T-helper 17 cell (primary cell): ENCODE measurements around the gene SHC2. TPM values are rescaled to one million over a fixed set of nuclear protein-coding genes. Genes with fewer than 3 reads are reported as not detected.
"Not testable (repeated sequence)": the region's sequence is repeated elsewhere in the genome, so short reads cannot be mapped to it uniquely, and the experiment has no call there.

Experiments
- ATAC-seq: fragments of 150-1000 bp; cut with Tn5 transposase; 2 replicates; pipeline ENCODE4 v1.10.0; 2021; ENCODE audit warnings: mild to moderate bottlenecking, moderate library complexity
- DNase-seq, 3 donors: peaks; one replicate each; pipeline versions ENCODE4 v3.0.0 to v3.0.0-alpha.2; 2020 to 2021
- H3K9me3 ChIP-seq: one replicate; pipeline ENCODE4 v1.7.0; 2013; ENCODE audit warnings: low read length, mild to moderate bottlenecking; ENCODE audit not compliant: control insufficient read depth, poor library complexity, severe bottlenecking
- H3K27ac Mint-ChIP-seq: one replicate; pipeline ENCODE4 v1.8.0; 2022; ENCODE audit warnings: mild to moderate bottlenecking, moderate library complexity, mixed read lengths
- H3K27me3 Mint-ChIP-seq: one replicate; pipeline ENCODE4 v1.8.0; 2022; ENCODE audit warnings: mixed read lengths
- H3K36me3 Mint-ChIP-seq: one replicate; pipeline ENCODE4 v1.8.0; 2022; ENCODE audit warnings: low read depth, mixed read lengths
- H3K4me1 Mint-ChIP-seq: one replicate; pipeline ENCODE4 v1.8.0; 2022; ENCODE audit warnings: mild to moderate bottlenecking, mixed read lengths
- H3K4me3 Mint-ChIP-seq: one replicate; pipeline ENCODE4 v1.8.0; 2022; ENCODE audit warnings: mild to moderate bottlenecking, moderate library complexity, mixed read lengths
- total RNA-seq, 4 donors: library from RNA in 2 of 4; stranded (reverse) in 2 of 4; gene quantifications; one replicate each; pipeline ENCODE4 v1.2.3 and lab custom pipeline; 2022 to 2026

SHC2 gene
- total RNA-seq, 2 donors from 2014 or later, result not detected

DNA sequence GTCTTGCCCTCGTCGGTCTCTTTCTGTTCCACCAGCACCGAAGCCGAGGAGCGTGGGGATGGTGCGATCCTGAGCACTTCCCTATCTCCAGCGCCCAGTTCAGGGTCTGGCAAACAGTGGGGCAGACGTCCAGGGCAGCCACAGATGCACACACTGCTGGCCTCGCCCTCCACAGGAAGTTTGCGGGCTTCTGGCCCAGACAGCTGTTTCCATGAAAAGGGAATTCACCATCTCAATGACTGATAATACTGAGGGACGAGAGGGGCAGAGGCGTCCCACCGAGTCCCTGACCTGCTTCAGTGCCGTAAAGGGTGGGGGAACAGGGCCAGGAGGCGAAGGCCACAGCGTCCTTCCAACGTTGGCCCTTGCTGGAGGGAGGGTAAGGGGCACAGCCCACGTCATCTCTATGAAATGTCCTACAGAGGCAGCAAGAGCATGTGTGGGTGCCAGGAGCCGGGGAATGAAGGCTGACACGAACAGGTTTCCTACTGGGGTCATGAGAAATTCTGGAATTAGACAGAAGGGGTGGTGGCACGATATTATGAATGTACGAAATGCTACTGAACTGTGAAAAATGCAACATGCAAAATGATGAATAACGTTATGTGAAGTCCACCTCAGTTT lies 19.5 kb downstream of the SHC2 start:
- no peak for ATAC-seq
- H3K27ac Mint-ChIP-seq, result no peak overlapping the region
- DNase-seq, result no peak

DNA sequence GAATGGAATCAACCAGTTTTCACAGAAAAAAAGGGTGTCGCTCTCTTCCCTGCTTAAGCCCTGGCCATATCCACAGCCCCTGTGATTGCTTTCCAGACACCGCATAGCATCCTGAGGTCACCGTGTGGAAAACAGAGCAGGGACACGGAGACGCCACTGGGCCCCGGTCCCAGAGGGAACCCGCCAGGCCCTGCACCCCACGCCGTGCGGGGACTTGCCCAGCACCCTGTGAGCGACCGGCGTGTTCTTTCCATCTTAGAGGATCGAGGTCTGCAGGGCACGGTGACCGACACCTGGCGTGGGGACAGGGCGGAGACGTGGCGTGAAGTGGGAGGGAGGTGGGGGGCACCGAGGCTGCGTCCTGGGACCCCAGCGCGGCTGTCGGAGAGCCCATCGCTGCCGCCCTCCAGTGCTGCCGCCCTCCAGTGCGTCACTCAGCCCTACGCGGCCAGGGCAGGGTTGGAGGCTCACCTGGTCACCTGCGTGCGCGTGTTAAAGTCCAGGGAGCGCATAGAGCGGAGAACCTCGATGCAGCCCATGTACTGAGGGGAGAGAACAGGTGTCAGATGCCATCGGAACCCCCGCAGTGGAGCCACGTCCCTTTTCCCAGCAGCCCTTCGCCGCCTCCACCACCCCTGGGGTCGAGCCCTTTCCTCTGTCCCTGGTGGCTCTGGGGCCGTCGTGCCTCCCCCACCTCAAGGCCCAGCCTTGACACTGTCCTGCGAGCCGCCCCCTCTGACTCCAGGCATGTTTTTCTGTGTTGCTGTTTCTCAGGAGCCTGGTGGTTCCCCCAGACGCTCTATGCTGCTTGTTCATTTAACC lies 20.2 kb downstream of the SHC2 start:
- no peaks in the 10 kb centered on the region for H3K36me3 Mint-ChIP-seq
- no peaks in the 10 kb centered on the region for H3K9me3 ChIP-seq
- peaks cover 21% of the 10 kb centered on the region for H3K27me3 Mint-ChIP-seq
- DNase-seq, result no peak
- H3K4me3 Mint-ChIP-seq, result no peak overlapping the region
- no peak overlapping the region for H3K27ac Mint-ChIP-seq
- ATAC-seq, result no peak
- no peaks in the 10 kb centered on the region for H3K4me1 Mint-ChIP-seq

More for the DNA sequence above, 19.5 kb downstream of the SHC2 start:
- Mint-ChIP-seq H3K36me3 (no peaks in the 10 kb centered on the region), H3K27me3 (peaks cover 21% of the 10 kb centered on the region), H3K4me3 (no peak overlapping the region), H3K4me1 (no peaks in the 10 kb centered on the region)
- no peaks in the 10 kb centered on the region for H3K9me3 ChIP-seq

- DNase-seq, result no peak
- Mint-ChIP-seq H3K36me3 (no peaks in the 10 kb centered on the region), H3K4me1 (no peaks in the 10 kb centered on the region)
Measured at GRCh38 chr19:439167-439900, 21.5 kb downstream of the SHC2 start.

GRCh38 chr19:438416-438958 lies 22.3 kb downstream of the SHC2 start:
- no peaks in the 10 kb centered on the region for H3K9me3 ChIP-seq
- peaks cover 21% of the 10 kb centered on the region for H3K27me3 Mint-ChIP-seq

More at GRCh38 chr19:439167-439900, 21.5 kb downstream of the SHC2 start:
- H3K27ac Mint-ChIP-seq, result no peak overlapping the region
- peaks cover 21% of the 10 kb centered on the region for H3K27me3 Mint-ChIP-seq
- H3K9me3 ChIP-seq, result no peaks in the 10 kb centered on the region
- peak overlapping the region; percentile 19 for H3K4me3 Mint-ChIP-seq
- no peak for ATAC-seq

DNA sequence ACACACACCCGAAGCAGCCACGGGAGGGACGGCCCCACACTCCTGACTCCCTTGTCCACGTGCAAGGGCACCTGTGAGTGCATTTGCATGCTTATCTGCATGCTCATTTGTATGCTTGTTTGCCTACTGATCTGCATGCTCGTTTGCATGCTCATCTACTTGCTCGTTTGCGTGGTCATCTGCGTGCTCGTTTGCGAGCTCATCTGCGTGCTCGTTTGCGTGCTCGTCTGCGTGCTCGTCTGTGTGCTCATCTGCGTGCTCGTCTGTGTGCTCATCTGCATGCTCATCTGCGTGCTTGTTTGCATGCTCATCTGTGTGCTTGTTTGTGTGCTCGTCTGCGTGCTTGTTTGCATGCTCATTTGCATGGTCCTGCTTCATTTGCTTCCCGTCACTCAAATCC lies 23.8 kb downstream of the SHC2 start:
- Mint-ChIP-seq H3K27ac (no peak overlapping the region), H3K4me1 (no peaks in the 10 kb centered on the region), H3K4me3 (no peak overlapping the region), H3K36me3 (no peaks in the 10 kb centered on the region), H3K27me3 (peaks cover 21% of the 10 kb centered on the region)
- DNase-seq (no peak), ATAC-seq (no peak)
- H3K9me3 ChIP-seq, result no peaks in the 10 kb centered on the region

More at GRCh38 chr19:438416-438958, 22.3 kb downstream of the SHC2 start:
- H3K4me3 Mint-ChIP-seq, result no peak overlapping the region
- DNase-seq (no peak), ATAC-seq (no peak)
- no peaks in the 10 kb centered on the region for H3K36me3 Mint-ChIP-seq
- no peak overlapping the region for H3K27ac Mint-ChIP-seq
- H3K4me1 Mint-ChIP-seq, result no peaks in the 10 kb centered on the region

DNA sequence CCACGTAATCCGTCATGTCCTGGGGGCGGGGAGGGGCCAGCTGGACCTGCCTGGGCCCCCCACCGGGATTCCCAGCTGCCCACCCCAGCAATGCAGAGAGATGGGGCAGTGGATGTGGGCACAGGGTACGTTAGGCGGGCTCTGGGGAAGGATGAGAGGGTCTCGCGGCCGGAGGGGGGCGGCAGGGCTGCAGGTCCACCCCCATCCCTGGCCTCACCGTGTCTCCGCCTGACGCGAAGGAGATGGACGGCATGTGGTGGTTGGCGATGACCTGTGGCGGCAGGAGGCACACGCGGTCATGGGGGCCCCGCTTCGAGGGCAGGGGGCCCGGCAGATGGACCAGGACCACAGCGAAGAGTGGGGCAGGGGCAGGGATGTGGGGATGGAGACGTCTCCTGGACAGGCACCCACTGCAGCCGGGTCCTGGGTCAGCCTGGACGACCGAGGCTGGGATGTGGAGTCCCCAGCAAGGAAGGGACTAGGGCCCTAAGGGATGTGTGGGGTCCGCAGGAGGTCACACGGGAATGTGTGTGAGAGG lies 24.4 kb downstream of the SHC2 start:
- Mint-ChIP-seq H3K4me1 (no peaks in the 10 kb centered on the region), H3K36me3 (no peaks in the 10 kb centered on the region), H3K27ac (no peak overlapping the region), H3K27me3 (peaks cover 21% of the 10 kb centered on the region), H3K4me3 (no peak overlapping the region)
- ATAC-seq (no peak), DNase-seq (no peak)
- H3K9me3 ChIP-seq, result no peaks in the 10 kb centered on the region

DNA sequence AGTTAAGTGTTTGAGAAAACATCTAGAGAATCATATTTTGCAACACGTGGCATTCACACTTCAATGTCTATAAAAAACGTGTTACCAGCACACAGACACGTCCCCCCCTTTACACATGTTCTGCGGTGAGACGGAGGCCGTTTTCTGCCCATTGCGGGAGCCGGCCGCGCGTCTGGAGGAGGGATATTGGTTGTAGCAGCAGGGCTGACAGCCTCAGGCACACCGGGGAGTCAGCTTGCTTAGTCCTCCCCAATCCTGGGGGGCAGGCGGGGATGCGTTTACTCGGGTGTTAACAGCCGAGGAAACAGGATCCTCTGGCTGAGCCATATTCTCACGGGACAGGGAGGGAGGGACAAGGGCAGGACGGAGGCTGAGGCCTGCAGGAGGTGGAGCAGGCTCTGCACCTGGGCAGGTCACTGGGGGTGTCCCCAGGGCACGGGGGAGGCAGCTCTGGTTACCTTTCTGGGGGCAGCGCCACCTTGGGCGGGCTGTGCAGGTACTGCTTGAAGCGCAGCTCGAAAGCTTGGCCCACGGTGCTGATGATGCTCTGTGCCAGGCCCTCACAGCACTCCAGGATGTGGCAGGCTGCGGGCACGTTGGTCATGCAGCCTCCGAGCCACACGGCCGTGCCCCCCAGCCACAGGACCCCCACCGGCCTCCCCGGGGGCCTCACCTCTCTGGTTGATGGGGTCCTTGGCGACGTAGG lies 25.0 kb downstream of the SHC2 start:
- DNase-seq (no peak), ATAC-seq (no peak)
- no peaks in the 10 kb centered on the region for H3K4me1 Mint-ChIP-seq
- H3K27ac Mint-ChIP-seq, result no peak overlapping the region
- H3K27me3 Mint-ChIP-seq, result peaks cover 15% of the 10 kb centered on the region
- no peak overlapping the region for H3K4me3 Mint-ChIP-seq
- no peaks in the 10 kb centered on the region for H3K9me3 ChIP-seq
- H3K36me3 Mint-ChIP-seq, result no peaks in the 10 kb centered on the region

- ATAC-seq, result no peak
- Mint-ChIP-seq H3K27ac (no peak overlapping the region), H3K4me1 (no peaks in the 10 kb centered on the region), H3K4me3 (no peak overlapping the region), H3K36me3 (no peaks in the 10 kb centered on the region), H3K27me3 (peaks cover 12% of the 10 kb centered on the region)
- no peaks in the 10 kb centered on the region for H3K9me3 ChIP-seq
- no peak for DNase-seq
Measured at GRCh38 chr19:435056-435706, 25.7 kb downstream of the SHC2 start.

DNA sequence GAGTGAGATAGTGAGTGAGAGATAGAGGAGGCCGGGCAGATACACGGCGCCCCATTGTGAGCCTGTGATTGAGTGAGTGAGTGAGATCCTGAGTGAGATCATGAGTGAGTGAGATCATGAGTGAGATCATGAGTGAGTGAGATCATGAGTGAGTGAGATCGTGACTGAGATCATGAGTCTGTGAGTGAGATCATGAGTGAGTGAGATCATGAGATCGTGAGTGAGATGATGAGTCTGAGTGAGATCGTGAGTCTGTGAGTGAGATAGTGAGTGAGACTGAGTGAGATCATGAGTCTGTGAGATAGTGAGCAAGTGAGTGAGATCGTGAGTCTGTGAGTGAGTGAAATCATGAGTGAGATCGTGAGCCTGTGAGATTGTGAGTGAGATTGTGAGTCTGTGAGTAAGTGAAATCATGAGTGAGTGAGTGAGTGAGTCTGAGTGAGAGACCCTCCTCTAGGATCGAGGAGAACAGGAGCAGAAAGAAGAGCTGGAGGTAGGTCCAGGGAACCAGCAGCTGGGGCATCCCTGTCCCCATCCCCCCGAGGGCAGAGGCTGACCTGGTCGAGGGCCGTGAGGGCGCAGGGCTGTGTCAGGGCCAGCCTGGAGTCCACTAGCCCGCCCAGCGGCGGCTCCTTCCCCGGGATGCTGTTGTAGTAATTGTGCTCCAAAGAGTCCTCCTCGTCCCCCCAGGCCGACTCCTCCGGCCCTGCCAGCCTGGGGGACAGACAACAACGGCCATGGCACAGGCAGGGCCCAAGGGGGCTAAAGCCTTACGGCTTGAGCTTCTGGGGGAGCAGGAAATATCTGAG lies 26.5 kb downstream of the SHC2 start:
- Mint-ChIP-seq H3K4me1 (no peaks in the 10 kb centered on the region), H3K4me3 (no peak overlapping the region), H3K36me3 (no peaks in the 10 kb centered on the region), H3K27ac (no peak overlapping the region), H3K27me3 (peaks cover 11% of the 10 kb centered on the region)
- no peaks in the 10 kb centered on the region for H3K9me3 ChIP-seq
- no peak for ATAC-seq
- DNase-seq, result no peak

DNA sequence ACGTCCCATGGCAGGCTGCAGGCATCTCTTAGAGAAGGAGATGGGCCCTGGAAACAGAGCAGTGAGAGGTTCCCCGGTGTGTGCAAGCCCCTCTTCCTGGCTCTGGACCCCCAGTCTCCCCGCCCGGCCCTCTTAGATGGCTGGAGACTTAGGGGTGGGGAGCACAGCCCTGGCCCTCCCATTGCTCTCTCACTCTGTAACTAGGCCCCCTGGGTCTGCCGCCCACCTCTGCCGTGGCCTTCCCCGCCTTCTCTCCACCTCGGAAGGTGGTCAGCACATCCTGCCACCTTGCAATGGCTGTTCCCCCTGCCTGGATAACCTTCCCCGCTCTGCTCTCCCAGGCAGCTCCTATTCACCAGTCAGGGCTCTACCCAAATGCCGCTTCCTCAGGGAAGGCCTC lies 30.1 kb downstream of the SHC2 start:
- Mint-ChIP-seq H3K4me1 (no peaks in the 10 kb centered on the region), H3K27me3 (peaks cover 2% of the 10 kb centered on the region), H3K36me3 (no peaks in the 10 kb centered on the region), H3K27ac (no peak overlapping the region), H3K4me3 (no peak overlapping the region)
- DNase-seq (no peak), ATAC-seq (no peak)
- no peaks in the 10 kb centered on the region for H3K9me3 ChIP-seq

- H3K36me3 Mint-ChIP-seq, result no peaks in the 10 kb centered on the region
- H3K9me3 ChIP-seq, result no peaks in the 10 kb centered on the region
- peaks cover 10% of the 10 kb centered on the region for H3K27me3 Mint-ChIP-seq
- no peak for ATAC-seq
- H3K4me1 Mint-ChIP-seq, result no peaks in the 10 kb centered on the region
- H3K27ac Mint-ChIP-seq, result no peak overlapping the region
- no peak overlapping the region for H3K4me3 Mint-ChIP-seq
- no peak for DNase-seq
Measured at GRCh38 chr19:428149-428548, 32.7 kb downstream of the SHC2 start.

DNA sequence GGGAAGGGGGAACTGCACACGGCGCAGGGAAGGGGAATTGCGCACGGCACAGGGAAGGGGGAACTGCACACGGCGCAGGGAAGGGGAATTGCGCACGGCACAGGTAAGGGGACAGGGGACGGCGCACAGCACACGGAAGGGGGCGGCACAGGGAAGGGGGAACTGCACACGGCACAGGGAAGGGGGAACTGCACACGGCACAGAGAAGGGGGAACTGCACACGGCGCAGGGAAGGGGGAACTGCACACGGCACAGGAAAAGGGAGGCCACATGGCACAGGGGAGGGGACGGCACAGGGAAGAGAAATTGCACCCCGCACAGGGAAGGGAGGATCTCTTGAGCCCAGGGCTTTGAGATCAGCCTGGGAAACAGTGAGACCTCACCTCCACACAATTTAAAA lies 33.2 kb downstream of the SHC2 start:
- not testable (repeated sequence) for H3K4me1 Mint-ChIP-seq, H3K4me3 Mint-ChIP-seq, H3K9me3 ChIP-seq, DNase-seq, H3K36me3 Mint-ChIP-seq, ATAC-seq, H3K27ac Mint-ChIP-seq
- peaks cover 10% of the 10 kb centered on the region for H3K27me3 Mint-ChIP-seq
